ENCODE data around the gene DMBT1.

- TF ChIP-seq, protein P1, sequence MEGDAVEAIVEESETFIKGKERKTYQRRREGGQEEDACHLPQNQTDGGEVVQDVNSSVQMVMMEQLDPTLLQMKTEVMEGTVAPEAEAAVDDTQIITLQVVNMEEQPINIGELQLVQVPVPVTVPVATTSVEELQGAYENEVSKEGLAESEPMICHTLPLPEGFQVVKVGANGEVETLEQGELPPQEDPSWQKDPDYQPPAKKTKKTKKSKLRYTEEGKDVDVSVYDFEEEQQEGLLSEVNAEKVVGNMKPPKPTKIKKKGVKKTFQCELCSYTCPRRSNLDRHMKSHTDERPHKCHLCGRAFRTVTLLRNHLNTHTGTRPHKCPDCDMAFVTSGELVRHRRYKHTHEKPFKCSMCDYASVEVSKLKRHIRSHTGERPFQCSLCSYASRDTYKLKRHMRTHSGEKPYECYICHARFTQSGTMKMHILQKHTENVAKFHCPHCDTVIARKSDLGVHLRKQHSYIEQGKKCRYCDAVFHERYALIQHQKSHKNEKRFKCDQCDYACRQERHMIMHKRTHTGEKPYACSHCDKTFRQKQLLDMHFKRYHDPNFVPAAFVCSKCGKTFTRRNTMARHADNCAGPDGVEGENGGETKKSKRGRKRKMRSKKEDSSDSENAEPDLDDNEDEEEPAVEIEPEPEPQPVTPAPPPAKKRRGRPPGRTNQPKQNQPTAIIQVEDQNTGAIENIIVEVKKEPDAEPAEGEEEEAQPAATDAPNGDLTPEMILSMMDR (IDR thresholded peaks at IDR 0.05), result no peak
- no peak for TF ChIP-seq POLR2A (IDR thresholded peaks at IDR 0.05)
Measured at GRCh38 chr10:122657255-122657654, 96.7 kb downstream of the DMBT1 start.
